HepG2 (cell line): ENCODE results near the gene TRPT1. TPM values are rescaled to one million over a fixed set of nuclear protein-coding genes. Genes with fewer than 3 reads are reported as not detected.
A peak's percentile ranks its signal among the peaks of the same experiment; 100 is the strongest.

Experiments
- ARNT ChIP-seq: fragments of 450-650 bp; IDR thresholded peaks from 2 replicates; pipeline ENCODE4 v1.6.1; 2017
- DDIT3 ChIP-seq: sonication (generic); formaldehyde crosslinking; IDR thresholded peaks from 2 replicates; pipeline ENCODE4 v1.4.0; 2020; ENCODE audit warnings: mild to moderate bottlenecking, missing genetic modification reagents
- EP300 ChIP-seq, 3 experiments: sonication (generic) in 1 of 3; formaldehyde crosslinking in 1 of 3; IDR thresholded peaks; 2 replicates each; pipeline versions ENCODE4 v1.5.1 to v1.6.1; 2011 to 2020; ENCODE audit warnings: low read depth in 2 of 3, low read length in 2 of 3, borderline replicate concordance in 1 of 3, improper control_type of control experiment in 1 of 3, mild to moderate bottlenecking in 1 of 3, missing genetic modification reagents in 1 of 3, moderate library complexity in 1 of 3
- IRX3 ChIP-seq: sonication (generic); formaldehyde crosslinking; IDR thresholded peaks from 2 replicates; pipeline ENCODE4 v1.8.1; 2023; ENCODE audit warnings: mild to moderate bottlenecking, low read depth, missing genetic modification reagents, borderline replicate concordance
- KLF12 ChIP-seq: sonication (generic); formaldehyde crosslinking; IDR thresholded peaks from 2 replicates; pipeline ENCODE4 v1.4.0; 2020; ENCODE audit warnings: missing genetic modification reagents, borderline replicate concordance
- NFKB2 ChIP-seq: sonication (generic); formaldehyde crosslinking; IDR thresholded peaks from 2 replicates; pipeline ENCODE4 v1.4.0; 2020; ENCODE audit warnings: missing genetic modification reagents, borderline replicate concordance
- POGK ChIP-seq: sonication (generic); formaldehyde crosslinking; conservative IDR thresholded peaks from 2 replicates; pipeline ENCODE4 v1.8.0; 2022; ENCODE audit warnings: mild to moderate bottlenecking, moderate library complexity, missing genetic modification reagents
- POLR2G ChIP-seq: fragments of 200-400 bp; formaldehyde crosslinking; IDR thresholded peaks from 2 replicates; pipeline ENCODE4 v1.6.1; 2018; ENCODE audit warnings: mild to moderate bottlenecking, low read depth, low read length, moderate library complexity
- REL ChIP-seq: sonication (generic); formaldehyde crosslinking; conservative IDR thresholded peaks from 2 replicates; pipeline ENCODE4 v1.8.0; 2022; ENCODE audit warnings: mild to moderate bottlenecking, missing genetic modification reagents, moderate library complexity
- SKIL ChIP-seq: sonication (generic); formaldehyde crosslinking; IDR thresholded peaks from 2 replicates; pipeline ENCODE4 v1.8.0; 2022; ENCODE audit warnings: missing genetic modification reagents, mild to moderate bottlenecking, moderate library complexity, borderline replicate concordance
- ZFP37 ChIP-seq: sonication (generic); formaldehyde crosslinking; IDR thresholded peaks from 2 replicates; pipeline ENCODE4 v1.4.0; 2020; ENCODE audit warnings: missing genetic modification reagents, borderline replicate concordance
- ZNF496 ChIP-seq: sonication (generic); formaldehyde crosslinking; IDR thresholded peaks from 2 replicates; pipeline ENCODE4 v1.8.1; 2023; ENCODE audit warnings: mild to moderate bottlenecking, moderate library complexity, missing genetic modification reagents; ENCODE audit not compliant: insufficient replicate concordance
- ZNF564 ChIP-seq: sonication (generic); formaldehyde crosslinking; IDR thresholded peaks from 2 replicates; pipeline ENCODE4 v1.8.1; 2023; ENCODE audit warnings: mild to moderate bottlenecking, missing genetic modification reagents
- ZNF660 ChIP-seq: sonication (generic); formaldehyde crosslinking; IDR thresholded peaks from 2 replicates; pipeline ENCODE4 v1.5.1; 2020; ENCODE audit warnings: mild to moderate bottlenecking, low read depth, missing genetic modification reagents, borderline replicate concordance
- polyA plus RNA-seq, 8 experiments: library from polyadenylated mRNA; depleted of rRNA in 3 of 8; stranded (reverse) in 7 of 8; unstranded in 1 of 8; fragments of >200 nt; fragmentation: Illumina TruSeq in 4 of 8; extraction: Trizol in 4 of 8; gene quantifications; 2 replicates each; pipeline versions ENCODE4 v1.2.1 to v1.2.3, GENCODE V29; 2011 to 2016; ENCODE audit warnings: low read depth in 4 of 8, missing spikeins in 1 of 8, mixed read lengths in 1 of 8; ENCODE audit not compliant: insufficient read depth in 1 of 8
- total RNA-seq, 5 experiments: library from RNA; depleted of rRNA; stranded (reverse); fragments of >200 nt; fragmentation: Illumina TruSeq; extraction: Trizol; gene quantifications; 2 replicates each; pipeline ENCODE4 v1.2.3, GENCODE V29; 2016; ENCODE audit warnings: low read depth in 1 of 5
- TF ChIP-seq, protein P1 (sequence below): sonication (generic); formaldehyde crosslinking; IDR thresholded peaks from 2 replicates; pipeline ENCODE4 v1.5.0; 2020; ENCODE audit warnings: mild to moderate bottlenecking, missing genetic modification reagents, moderate library complexity
- TF ChIP-seq, protein P2 (sequence below): sonication (generic); formaldehyde crosslinking; IDR thresholded peaks from 2 replicates; pipeline ENCODE4 v1.4.0; 2020; ENCODE audit warnings: missing genetic modification reagents
- TF ChIP-seq, protein P3 (sequence below): sonication (generic); formaldehyde crosslinking; conservative IDR thresholded peaks from 2 replicates; pipeline ENCODE4 v1.8.1; 2023; ENCODE audit warnings: missing genetic modification reagents

TRPT1 gene
- total and polyA plus RNA-seq, 2 of the 13 experiments (the other 11 are each of a cell fraction or from before 2014, with no cell fraction given), result 24.8 to 40.7 TPM

DNA sequence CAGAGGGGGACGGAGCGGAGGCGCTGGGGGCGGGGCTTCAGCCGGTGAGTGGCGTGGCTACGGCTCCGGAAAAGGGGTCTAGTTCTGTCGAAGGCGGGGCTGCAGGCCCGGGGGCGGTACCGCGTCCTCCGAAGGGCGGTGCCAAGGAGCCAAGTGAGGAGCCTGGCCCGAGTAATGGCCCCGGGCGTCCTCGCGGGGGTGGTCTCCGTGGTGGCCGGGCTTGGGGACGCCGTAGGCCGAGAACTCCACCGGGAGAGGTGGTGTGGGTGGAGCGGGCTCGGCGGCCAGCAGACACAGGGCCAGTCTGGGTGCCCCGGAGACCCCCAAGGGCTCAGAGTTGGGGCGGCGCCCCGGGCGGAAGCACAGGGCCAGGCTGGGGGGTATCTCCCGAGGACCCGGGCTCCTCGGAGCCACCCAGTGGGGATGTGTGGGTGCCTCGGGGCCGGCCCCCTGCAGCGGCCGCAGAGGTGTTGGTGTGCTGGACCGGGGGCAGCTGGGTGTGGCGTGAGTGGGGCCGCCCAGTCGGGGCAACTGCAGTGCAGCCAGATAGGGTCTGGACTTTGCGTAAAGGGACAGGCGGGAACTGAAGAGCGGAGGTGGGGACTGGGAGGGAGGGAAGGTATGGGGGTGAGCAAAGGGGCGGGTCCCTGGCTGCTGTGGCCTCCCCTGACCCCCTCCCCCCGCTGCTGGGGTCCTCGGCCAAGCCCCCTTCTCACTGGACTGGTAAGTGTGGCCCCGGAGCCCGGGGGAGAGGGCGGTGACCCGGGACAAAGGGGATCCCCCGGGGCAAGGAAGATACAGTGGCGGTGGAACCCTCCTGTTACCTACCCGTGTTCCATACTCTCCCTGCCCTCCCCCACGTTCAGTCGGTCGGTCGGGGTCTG lies 15.7 kb upstream of the TRPT1 start (continued):
- TF ChIP-seq, protein P1, sequence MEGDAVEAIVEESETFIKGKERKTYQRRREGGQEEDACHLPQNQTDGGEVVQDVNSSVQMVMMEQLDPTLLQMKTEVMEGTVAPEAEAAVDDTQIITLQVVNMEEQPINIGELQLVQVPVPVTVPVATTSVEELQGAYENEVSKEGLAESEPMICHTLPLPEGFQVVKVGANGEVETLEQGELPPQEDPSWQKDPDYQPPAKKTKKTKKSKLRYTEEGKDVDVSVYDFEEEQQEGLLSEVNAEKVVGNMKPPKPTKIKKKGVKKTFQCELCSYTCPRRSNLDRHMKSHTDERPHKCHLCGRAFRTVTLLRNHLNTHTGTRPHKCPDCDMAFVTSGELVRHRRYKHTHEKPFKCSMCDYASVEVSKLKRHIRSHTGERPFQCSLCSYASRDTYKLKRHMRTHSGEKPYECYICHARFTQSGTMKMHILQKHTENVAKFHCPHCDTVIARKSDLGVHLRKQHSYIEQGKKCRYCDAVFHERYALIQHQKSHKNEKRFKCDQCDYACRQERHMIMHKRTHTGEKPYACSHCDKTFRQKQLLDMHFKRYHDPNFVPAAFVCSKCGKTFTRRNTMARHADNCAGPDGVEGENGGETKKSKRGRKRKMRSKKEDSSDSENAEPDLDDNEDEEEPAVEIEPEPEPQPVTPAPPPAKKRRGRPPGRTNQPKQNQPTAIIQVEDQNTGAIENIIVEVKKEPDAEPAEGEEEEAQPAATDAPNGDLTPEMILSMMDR, result no peak
- no peak for TF ChIP-seq ZNF660 (CRISPR knock-in tag)
- TF ChIP-seq, protein P2, sequence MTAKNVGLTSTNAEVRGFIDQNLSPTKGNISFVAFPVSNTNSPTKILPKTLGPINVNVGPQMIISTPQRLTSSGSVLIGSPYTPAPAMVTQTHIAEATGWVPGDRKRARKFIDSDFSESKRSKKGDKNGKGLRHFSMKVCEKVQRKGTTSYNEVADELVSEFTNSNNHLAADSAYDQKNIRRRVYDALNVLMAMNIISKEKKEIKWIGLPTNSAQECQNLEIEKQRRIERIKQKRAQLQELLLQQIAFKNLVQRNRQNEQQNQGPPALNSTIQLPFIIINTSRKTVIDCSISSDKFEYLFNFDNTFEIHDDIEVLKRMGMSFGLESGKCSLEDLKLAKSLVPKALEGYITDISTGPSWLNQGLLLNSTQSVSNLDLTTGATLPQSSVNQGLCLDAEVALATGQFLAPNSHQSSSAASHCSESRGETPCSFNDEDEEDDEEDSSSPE (CRISPR knock-in tag), result peak; percentile 44; the same call in 1 of the 2 replicates
- TF ChIP-seq, protein P3, sequence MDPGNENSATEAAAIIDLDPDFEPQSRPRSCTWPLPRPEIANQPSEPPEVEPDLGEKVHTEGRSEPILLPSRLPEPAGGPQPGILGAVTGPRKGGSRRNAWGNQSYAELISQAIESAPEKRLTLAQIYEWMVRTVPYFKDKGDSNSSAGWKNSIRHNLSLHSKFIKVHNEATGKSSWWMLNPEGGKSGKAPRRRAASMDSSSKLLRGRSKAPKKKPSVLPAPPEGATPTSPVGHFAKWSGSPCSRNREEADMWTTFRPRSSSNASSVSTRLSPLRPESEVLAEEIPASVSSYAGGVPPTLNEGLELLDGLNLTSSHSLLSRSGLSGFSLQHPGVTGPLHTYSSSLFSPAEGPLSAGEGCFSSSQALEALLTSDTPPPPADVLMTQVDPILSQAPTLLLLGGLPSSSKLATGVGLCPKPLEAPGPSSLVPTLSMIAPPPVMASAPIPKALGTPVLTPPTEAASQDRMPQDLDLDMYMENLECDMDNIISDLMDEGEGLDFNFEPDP (CRISPR knock-in tag), result no peak
- 0 out of 2 replicates have a peak, but pooled peaks have one; percentile 31 for TF ChIP-seq ZNF564 (CRISPR knock-in tag)
- TF ChIP-seq EP300 (IDR thresholded peaks at IDR 0.05; ENCODE audit: low read depth in 2 of 2, low read length in 2 of 2), result no peak
- TF ChIP-seq EP300 (CRISPR knock-in tag; IDR thresholded peaks at IDR 0.05; ENCODE audit: borderline replicate concordance), result no peak
- no peak for TF ChIP-seq REL (CRISPR knock-in tag)
- TF ChIP-seq NFKB2 (CRISPR knock-in tag), result no peak; the same call in 1 of the 2 replicates
- no peak for TF ChIP-seq POGK (CRISPR knock-in tag)
- no peak for TF ChIP-seq ZNF496
- TF ChIP-seq IRX3 (CRISPR knock-in tag), result no peak
- no peak for TF ChIP-seq SKIL (CRISPR knock-in tag)
- 0 out of 2 replicates have a peak, but pooled peaks have one; percentile 39 for TF ChIP-seq POLR2G
- TF ChIP-seq KLF12, result no peak
- TF ChIP-seq ZFP37, result no peak
- TF ChIP-seq ARNT, result no peak
- TF ChIP-seq DDIT3 (CRISPR knock-in tag), result no peak
